Measurements from ENCODE around the gene PRR5L. TPM values are rescaled to one million over a fixed set of nuclear protein-coding genes. Genes with fewer than 3 reads are reported as not detected.

Gene PRR5L
- total RNA-seq, 1 experiment from 2014 or later: 1.2 TPM

- H3K27ac Mint-ChIP-seq (ENCODE audit: unreplicated experiment): no peak overlapping the region
- no peak overlapping the region for H3K4me3 Mint-ChIP-seq (ENCODE audit: low read depth, unreplicated experiment)
- intact Hi-C loops (cut with micrococcal nuclease; ENCODE audit: unreplicated experiment): loop anchor here (1.0 to 5.0 kb wide), 2 partner anchors 186 to 201 kb away; no protein-coding TSS in a partner anchor
- peaks cover 27% of the 10 kb centered on the region for H3K36me3 Mint-ChIP-seq (ENCODE audit: insufficient read depth, unreplicated experiment)
- peak; percentile 35 for DNase-seq
- CTCF ChIA-PET: interaction anchor here (0.6 to 2.0 kb wide), 13 partner anchors 8 to 671 kb away, joined by 3 to 22 read pairs (median 5); partner anchors contain the start of genes COMMD9 and TRAF6
- TF ChIP-seq CTCF (IDR thresholded peaks at IDR 0.05; ENCODE audit: unreplicated experiment): peak; percentile 73
- no TSS peak for BruUV-seq (replicated peaks)
- no peaks in the 10 kb centered on the region for H3K4me1 Mint-ChIP-seq (ENCODE audit: low read depth, unreplicated experiment)
- no peaks in the 10 kb centered on the region for H3K9me3 Mint-ChIP-seq (ENCODE audit: low read depth, unreplicated experiment)
- H3K27me3 Mint-ChIP-seq (ENCODE audit: unreplicated experiment): no peaks in the 10 kb centered on the region
Measured at GRCh38 chr11:36492724-36493304, 196.7 kb downstream of the PRR5L start.

- no peak overlapping the region for H3K4me3 Mint-ChIP-seq (ENCODE audit: low read depth, unreplicated experiment)
- intact Hi-C loops (cut with micrococcal nuclease; ENCODE audit: unreplicated experiment): loop anchor here (5.0 kb wide), 1 partner anchor 186 kb away; no protein-coding TSS in a partner anchor
Measured at GRCh38 chr11:36493332-36493731, 197.2 kb downstream of the PRR5L start.

GRCh38 chr11:36498721-36499120, 202.6 kb downstream of the PRR5L start:
- no peak for TF ChIP-seq CTCF (IDR thresholded peaks at IDR 0.05; ENCODE audit: unreplicated experiment)
- no peaks in the 10 kb centered on the region for H3K9me3 Mint-ChIP-seq (ENCODE audit: low read depth, unreplicated experiment)
- no peak overlapping the region for H3K4me3 Mint-ChIP-seq (ENCODE audit: low read depth, unreplicated experiment)
- H3K27me3 Mint-ChIP-seq (ENCODE audit: unreplicated experiment): no peaks in the 10 kb centered on the region
- BruUV-seq (replicated peaks): no TSS peak
- no peak overlapping the region for H3K27ac Mint-ChIP-seq (ENCODE audit: unreplicated experiment)
- intact Hi-C loops (cut with micrococcal nuclease; ENCODE audit: unreplicated experiment): no loop called here
- H3K4me1 Mint-ChIP-seq (ENCODE audit: low read depth, unreplicated experiment): peaks cover 21% of the 10 kb centered on the region
- DNase-seq: no peak
- CTCF ChIA-PET: no interaction called here
- H3K36me3 Mint-ChIP-seq (ENCODE audit: insufficient read depth, unreplicated experiment): peaks cover 15% of the 10 kb centered on the region

More at GRCh38 chr11:36493332-36493731, 197.2 kb downstream of the PRR5L start:
- Mint-ChIP-seq H3K4me1 (ENCODE audit: low read depth, unreplicated experiment) (no peaks in the 10 kb centered on the region), H3K9me3 (ENCODE audit: low read depth, unreplicated experiment) (no peaks in the 10 kb centered on the region), H3K36me3 (ENCODE audit: insufficient read depth, unreplicated experiment) (peaks cover 27% of the 10 kb centered on the region), H3K27ac (ENCODE audit: unreplicated experiment) (no peak overlapping the region), H3K27me3 (ENCODE audit: unreplicated experiment) (no peaks in the 10 kb centered on the region)
- DNase-seq: no peak
- no peak for TF ChIP-seq CTCF (IDR thresholded peaks at IDR 0.05; ENCODE audit: unreplicated experiment)
- BruUV-seq (replicated peaks): no TSS peak
- CTCF ChIA-PET: interaction anchor here (0.6 to 2.0 kb wide), 13 partner anchors 9 to 671 kb away, joined by 3 to 22 read pairs (median 5); partner anchors contain the start of genes COMMD9 and TRAF6

DNA sequence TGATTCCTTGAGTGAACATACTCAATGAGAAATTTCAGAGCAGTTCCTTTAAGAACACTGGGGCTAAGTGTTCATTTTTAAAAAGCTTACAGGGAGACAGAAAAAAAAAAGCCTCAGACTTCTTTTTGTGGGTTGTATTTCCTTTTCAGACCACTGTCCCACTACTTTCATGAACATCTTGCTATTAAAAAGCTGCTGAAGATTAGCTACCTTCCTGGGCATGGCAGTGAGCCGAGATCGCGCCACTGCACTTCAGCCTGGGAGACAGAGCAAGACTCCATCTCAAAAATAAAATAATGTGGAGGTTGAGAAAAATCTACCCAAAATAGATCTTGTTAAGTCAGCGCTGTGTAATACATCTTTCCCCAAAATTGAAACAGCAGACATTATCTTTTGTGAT, 203.2 kb downstream of the PRR5L start:
- CTCF ChIA-PET: no interaction called here
- H3K27me3 Mint-ChIP-seq (ENCODE audit: unreplicated experiment): no peaks in the 10 kb centered on the region
- intact Hi-C loops (cut with micrococcal nuclease; ENCODE audit: unreplicated experiment): no loop called here
- peaks cover 17% of the 10 kb centered on the region for H3K36me3 Mint-ChIP-seq (ENCODE audit: insufficient read depth, unreplicated experiment)
- no peaks in the 10 kb centered on the region for H3K9me3 Mint-ChIP-seq (ENCODE audit: low read depth, unreplicated experiment)
- no peak for TF ChIP-seq CTCF (IDR thresholded peaks at IDR 0.05; ENCODE audit: unreplicated experiment)
- no peak overlapping the region for H3K4me3 Mint-ChIP-seq (ENCODE audit: low read depth, unreplicated experiment)
- H3K27ac Mint-ChIP-seq (ENCODE audit: unreplicated experiment): no peak overlapping the region
- H3K4me1 Mint-ChIP-seq (ENCODE audit: low read depth, unreplicated experiment): peaks cover 21% of the 10 kb centered on the region
- no peak for DNase-seq
- no TSS peak for BruUV-seq (replicated peaks)
